ENCODE data around the gene PHACTR3. TPM values are rescaled to one million over a fixed set of nuclear protein-coding genes. Genes with fewer than 3 reads are reported as not detected.

PHACTR3 gene
- polyA plus RNA-seq, 1 donor (not counting 4 experiments of a cell fraction or from before 2014, with no cell fraction given) = 2.6 TPM

- Histone ChIP-seq H4K20me1 (ENCODE audit: control insufficient read depth, extremely low read depth, insufficient read depth, low read length) (no peaks in the 10 kb centered on the region), H3K4me1 (ENCODE audit: control insufficient read depth, extremely low read depth, insufficient read depth, low read length) (no peaks in the 10 kb centered on the region), H3K36me3 (ENCODE audit: control insufficient read depth in 2 of 2, extremely low read depth in 1 of 2, insufficient read depth in 2 of 2, low read length in 2 of 2) (no peaks in the 10 kb centered on the region), H3K27ac (ENCODE audit: control insufficient read depth, insufficient read depth, low read length) (no peak overlapping the region), H3K4me3 (ENCODE audit: control insufficient read depth in 2 of 3, extremely low read depth in 1 of 3, insufficient read depth in 2 of 3, low read depth in 1 of 3, low read length in 3 of 3) (no peak overlapping the region), H3K4me2 (ENCODE audit: control insufficient read depth, extremely low read depth, insufficient read depth, low read depth, low read length) (no peak overlapping the region), H3K79me2 (ENCODE audit: control insufficient read depth, insufficient read depth, low read length) (no peaks in the 10 kb centered on the region), H3K9me3 (ENCODE audit: control insufficient read depth, low read depth, low read length) (no peaks in the 10 kb centered on the region), H3K9ac (ENCODE audit: control insufficient read depth, extremely low read depth, insufficient read depth, low read length) (no peak overlapping the region), H3K9me1 (ENCODE audit: control insufficient read depth, extremely low read depth, insufficient read depth, low read length) (no peaks in the 10 kb centered on the region), H2AFZ (ENCODE audit: control insufficient read depth, low read length) (no peak overlapping the region), H3K27me3 (ENCODE audit: control insufficient read depth, extremely low read depth, insufficient read depth, low read length) (peaks cover 25% of the 10 kb centered on the region)
- DNase-seq (ENCODE audit: low read depth, low spot score) (no peak), FAIRE-seq (no peak)
- dilution Hi-C loops (cut with MboI; ENCODE audit: extremely low pct_ligation_motif_present, low sequenced_read_pairs) = no loop called here
- TF ChIP-seq CTCF (optimal IDR thresholded peaks at IDR 0.05 in 1 of 3, IDR thresholded peaks at IDR 0.05 in 1 of 3, conservative IDR thresholded peaks at IDR 0.05 in 1 of 3; ENCODE audit: extremely low read depth in 1 of 3, insufficient read depth in 2 of 3, low read length in 3 of 3) (no peak), EZH2 (IDR thresholded peaks at IDR 0.05; ENCODE audit: low read length) (no peak)
Measured at GRCh38 chr20:59752101-59752586, 147.8 kb downstream of the PHACTR3 start.

DNA sequence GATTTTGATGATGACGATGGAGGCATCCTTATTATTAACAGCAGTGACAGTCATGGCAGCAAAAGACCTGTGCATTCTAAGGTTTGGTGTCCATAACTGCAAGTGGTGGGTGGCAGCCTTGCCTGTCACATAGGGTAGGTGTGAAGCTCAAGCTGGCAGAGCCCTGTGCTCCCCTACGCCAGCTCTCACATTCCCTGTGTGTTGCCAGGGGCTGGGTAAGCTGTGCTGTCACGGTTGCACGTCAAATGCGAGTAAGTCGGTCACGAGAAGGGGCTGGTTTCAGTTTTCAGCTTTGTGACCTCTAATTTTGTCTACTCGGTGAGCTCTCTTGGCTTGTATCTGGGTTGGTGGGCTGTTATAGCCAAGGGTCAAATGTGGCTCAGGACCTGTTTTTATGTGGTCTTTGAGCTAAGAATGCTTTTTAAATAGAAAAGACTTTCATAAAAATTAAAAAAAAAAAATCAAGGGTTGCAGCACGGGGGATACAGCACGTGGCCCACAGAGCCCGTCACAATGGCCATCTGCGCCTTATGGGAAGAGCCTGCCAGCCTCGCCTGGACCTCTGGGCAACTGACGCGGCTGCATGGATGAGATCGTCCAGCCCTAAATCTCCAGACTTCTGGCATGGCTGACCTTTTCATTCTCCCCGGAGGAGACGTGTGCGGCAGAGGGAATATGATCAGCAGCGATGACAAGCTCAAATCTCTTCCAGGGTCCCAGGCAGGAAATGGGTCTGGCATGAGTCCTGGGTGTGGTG, 148.5 kb downstream of the PHACTR3 start:
- Histone ChIP-seq H3K36me3 (ENCODE audit: control insufficient read depth in 2 of 2, extremely low read depth in 1 of 2, insufficient read depth in 2 of 2, low read length in 2 of 2) (no peaks in the 10 kb centered on the region), H3K27me3 (ENCODE audit: control insufficient read depth, extremely low read depth, insufficient read depth, low read length) (peaks cover 25% of the 10 kb centered on the region), H2AFZ (ENCODE audit: control insufficient read depth, low read length) (no peak overlapping the region), H3K4me1 (ENCODE audit: control insufficient read depth, extremely low read depth, insufficient read depth, low read length) (no peaks in the 10 kb centered on the region), H4K20me1 (ENCODE audit: control insufficient read depth, extremely low read depth, insufficient read depth, low read length) (no peaks in the 10 kb centered on the region), H3K9ac (ENCODE audit: control insufficient read depth, extremely low read depth, insufficient read depth, low read length) (no peak overlapping the region), H3K27ac (ENCODE audit: control insufficient read depth, insufficient read depth, low read length) (no peak overlapping the region), H3K9me3 (ENCODE audit: control insufficient read depth, low read depth, low read length) (no peaks in the 10 kb centered on the region), H3K79me2 (ENCODE audit: control insufficient read depth, insufficient read depth, low read length) (no peaks in the 10 kb centered on the region), H3K4me2 (ENCODE audit: control insufficient read depth, extremely low read depth, insufficient read depth, low read depth, low read length) (no peak overlapping the region), H3K9me1 (ENCODE audit: control insufficient read depth, extremely low read depth, insufficient read depth, low read length) (no peaks in the 10 kb centered on the region), H3K4me3 (ENCODE audit: control insufficient read depth in 2 of 3, extremely low read depth in 1 of 3, insufficient read depth in 2 of 3, low read depth in 1 of 3, low read length in 3 of 3) (no peak overlapping the region)
- FAIRE-seq = no peak
- dilution Hi-C loops (cut with MboI; ENCODE audit: extremely low pct_ligation_motif_present, low sequenced_read_pairs) = no loop called here
- DNase-seq (ENCODE audit: low read depth, low spot score) = no peak
- TF ChIP-seq EZH2 (IDR thresholded peaks at IDR 0.05; ENCODE audit: low read length) = no peak
- no peak for TF ChIP-seq CTCF (optimal IDR thresholded peaks at IDR 0.05 in 1 of 3, IDR thresholded peaks at IDR 0.05 in 1 of 3, conservative IDR thresholded peaks at IDR 0.05 in 1 of 3; ENCODE audit: extremely low read depth in 1 of 3, insufficient read depth in 2 of 3, low read length in 3 of 3)
